Caco-2 (cell line): ENCODE measurements around the gene NALCN. TPM values are rescaled to one million over a fixed set of nuclear protein-coding genes. Genes with fewer than 3 reads are reported as not detected.

Experiments
- BruUV-seq: library from RNA; stranded (reverse); fragments of 400-500 nt; replicated peaks from 2 replicates; lab custom pipeline; 2021; lab: Mats Ljungman, UMichigan
- CTCF ChIA-PET: fragments of 300-600 bp; sonication (Branson Sonifier 250); formaldehyde crosslinking; loops from one replicate; lab custom pipeline; 2022; ENCODE audit warnings: antibody characterized with exemption; lab: Charles Lee
- POLR2A ChIA-PET: fragments of 300-600 bp; sonication (Branson Sonifier 250); formaldehyde crosslinking; loops from one replicate; lab custom pipeline; 2022; ENCODE audit warnings: antibody characterized with exemption; lab: Charles Lee
- DNase-seq, 2 experiments: peaks; one replicate each; pipeline versions ENCODE4 v3.0.0 to v3.0.0-alpha.2; 2020 to 2022
- H3K27me3 ChIP-seq: replicated peaks from 2 replicates; pipeline ENCODE4 v1.6.0; 2011; ENCODE audit warnings: low read length; ENCODE audit not compliant: control insufficient read depth, insufficient read depth
- H3K36me3 ChIP-seq: 2 replicates; pipeline ENCODE4 v1.5.1; 2011; ENCODE audit warnings: low read length; ENCODE audit not compliant: control insufficient read depth, insufficient read depth
- H3K4me1 ChIP-seq: fragments of 250-450 bp; sonication (Bioruptor Pico); 2 replicates; pipeline ENCODE4 v1.5.1; 2020; ENCODE audit warnings: mild to moderate bottlenecking
- H3K4me3 ChIP-seq: 2 replicates; pipeline ENCODE4 v1.5.1; 2011; ENCODE audit warnings: low read depth, mild to moderate bottlenecking, control low read depth, low read length
- H3K9me3 ChIP-seq: fragments of 250-450 bp; sonication (Bioruptor Pico); 2 replicates; pipeline ENCODE4 v1.5.1; 2020; ENCODE audit warnings: mild to moderate bottlenecking, moderate library complexity
- H3K27ac Mint-ChIP-seq: one replicate; pipeline ENCODE4 v1.8.0; 2022; ENCODE audit warnings: mixed read lengths; ENCODE audit not compliant: unreplicated experiment
- H3K27me3 Mint-ChIP-seq: one replicate; pipeline ENCODE4 v1.8.0; 2022; ENCODE audit warnings: mixed read lengths; ENCODE audit not compliant: insufficient read depth, unreplicated experiment
- H3K36me3 Mint-ChIP-seq: one replicate; pipeline ENCODE4 v1.8.0; 2022; ENCODE audit warnings: mild to moderate bottlenecking, mixed read lengths; ENCODE audit not compliant: insufficient read depth, unreplicated experiment
- H3K4me1 Mint-ChIP-seq: one replicate; pipeline ENCODE4 v1.8.0; 2022; ENCODE audit warnings: low read depth, mixed read lengths; ENCODE audit not compliant: unreplicated experiment
- H3K4me3 Mint-ChIP-seq: one replicate; pipeline ENCODE4 v1.8.0; 2022; ENCODE audit warnings: mild to moderate bottlenecking, moderate library complexity, mixed read lengths; ENCODE audit not compliant: unreplicated experiment
- H3K9me3 Mint-ChIP-seq: one replicate; pipeline ENCODE4 v1.8.0; 2022; ENCODE audit warnings: mixed read lengths; ENCODE audit not compliant: unreplicated experiment
- intact Hi-C: fragments of 100-400 bp; cut with micrococcal nuclease; formaldehyde crosslinking; loops from one replicate; pipeline ENCODE4 v1.10.0; 2022; ENCODE audit not compliant: unreplicated experiment
- total RNA-seq: library from RNA; stranded (reverse); gene quantifications from 2 replicates; pipeline ENCODE4 v1.2.3, GENCODE V29; 2022
- TF ChIP-seq, protein P1 (sequence below), 2 experiments: fragments of 200-600 bp in 1 of 2; IDR thresholded peaks; 1 replicate in 1 of 2; 2 replicates in 1 of 2; pipeline versions ENCODE4 v1.5.1 to v1.8.0; 2011 to 2022; ENCODE audit warnings: antibody characterized with exemption in 1 of 2, control low read depth in 1 of 2, inconsistent platforms in 1 of 2, low read depth in 1 of 2, low read length in 1 of 2, mild to moderate bottlenecking in 1 of 2, moderate library complexity in 1 of 2; ENCODE audit not compliant: insufficient read depth in 1 of 2, severe bottlenecking in 1 of 2, unreplicated experiment in 1 of 2

Gene NALCN
- total RNA-seq, 1 experiment from 2014 or later: not detected

DNA sequence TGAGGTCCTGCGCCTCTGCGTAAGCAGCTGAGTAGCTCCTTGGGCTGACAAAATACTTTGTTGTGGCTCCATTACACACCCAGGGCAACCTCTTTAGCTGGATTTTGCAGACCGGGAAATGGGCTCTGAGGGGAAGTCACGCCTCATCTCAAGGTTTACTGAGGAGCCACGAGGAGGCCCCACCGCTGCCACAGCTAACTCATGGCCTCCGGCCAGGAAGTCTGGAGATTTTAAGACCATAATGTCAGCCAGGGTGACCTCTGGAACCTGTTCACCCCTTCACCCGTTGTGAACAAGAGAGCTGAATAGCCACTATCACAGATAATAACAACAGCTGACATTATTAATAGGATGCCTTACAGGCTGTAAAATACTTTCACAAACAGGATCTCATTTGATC lies 390.4 kb downstream of the NALCN start:
- no peaks in the 10 kb centered on the region for H3K9me3 Mint-ChIP-seq
- CTCF ChIA-PET: no interaction called here
- Histone ChIP-seq H3K27me3 (no peaks in the 10 kb centered on the region), H3K4me1 (no peaks in the 10 kb centered on the region), H3K9me3 (no peaks in the 10 kb centered on the region), H3K4me3 (no peak overlapping the region), H3K36me3 (no peaks in the 10 kb centered on the region)
- H3K27me3 Mint-ChIP-seq: peaks cover 12% of the 10 kb centered on the region
- POLR2A ChIA-PET: no interaction called here
- no peak for DNase-seq
- H3K36me3 Mint-ChIP-seq: no peaks in the 10 kb centered on the region
- H3K27ac Mint-ChIP-seq: no peak overlapping the region
- H3K4me3 Mint-ChIP-seq: no peak overlapping the region
- TF ChIP-seq, protein P1, sequence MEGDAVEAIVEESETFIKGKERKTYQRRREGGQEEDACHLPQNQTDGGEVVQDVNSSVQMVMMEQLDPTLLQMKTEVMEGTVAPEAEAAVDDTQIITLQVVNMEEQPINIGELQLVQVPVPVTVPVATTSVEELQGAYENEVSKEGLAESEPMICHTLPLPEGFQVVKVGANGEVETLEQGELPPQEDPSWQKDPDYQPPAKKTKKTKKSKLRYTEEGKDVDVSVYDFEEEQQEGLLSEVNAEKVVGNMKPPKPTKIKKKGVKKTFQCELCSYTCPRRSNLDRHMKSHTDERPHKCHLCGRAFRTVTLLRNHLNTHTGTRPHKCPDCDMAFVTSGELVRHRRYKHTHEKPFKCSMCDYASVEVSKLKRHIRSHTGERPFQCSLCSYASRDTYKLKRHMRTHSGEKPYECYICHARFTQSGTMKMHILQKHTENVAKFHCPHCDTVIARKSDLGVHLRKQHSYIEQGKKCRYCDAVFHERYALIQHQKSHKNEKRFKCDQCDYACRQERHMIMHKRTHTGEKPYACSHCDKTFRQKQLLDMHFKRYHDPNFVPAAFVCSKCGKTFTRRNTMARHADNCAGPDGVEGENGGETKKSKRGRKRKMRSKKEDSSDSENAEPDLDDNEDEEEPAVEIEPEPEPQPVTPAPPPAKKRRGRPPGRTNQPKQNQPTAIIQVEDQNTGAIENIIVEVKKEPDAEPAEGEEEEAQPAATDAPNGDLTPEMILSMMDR (IDR thresholded peaks at IDR 0.05; ENCODE audit: insufficient read depth in 1 of 2, low read depth in 1 of 2, low read length in 1 of 2, severe bottlenecking in 1 of 2, unreplicated experiment in 1 of 2): no peak
- H3K4me1 Mint-ChIP-seq: no peaks in the 10 kb centered on the region
- intact Hi-C loops: no loop called here
- BruUV-seq: no TSS peak

DNA sequence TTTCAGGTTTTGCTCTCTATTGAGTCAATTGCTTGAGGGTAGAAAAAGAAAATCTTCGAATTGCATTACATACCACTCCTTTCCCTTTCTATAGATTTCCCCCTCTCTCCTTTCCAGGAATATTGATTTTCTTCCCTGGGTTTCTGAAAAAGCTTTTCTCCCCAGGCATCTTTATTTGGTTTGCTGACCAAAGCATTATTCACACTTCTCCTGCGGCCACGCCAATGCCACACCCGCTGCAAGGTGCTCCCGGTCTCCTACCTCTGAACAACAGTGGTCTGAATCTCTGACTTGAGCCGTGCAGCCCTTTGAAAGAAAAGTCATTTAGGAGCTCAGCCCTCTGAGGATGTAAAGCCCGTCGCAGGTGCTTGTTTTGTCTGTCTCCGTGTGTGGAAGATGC lies 390.8 kb downstream of the NALCN start:
- no peak overlapping the region for H3K4me3 ChIP-seq
- ChIA-PET POLR2A (no interaction called here), CTCF (no interaction called here)
- no peaks in the 10 kb centered on the region for H3K9me3 ChIP-seq
- no peaks in the 10 kb centered on the region for H3K9me3 Mint-ChIP-seq
- H3K4me3 Mint-ChIP-seq: no peak overlapping the region
- H3K27me3 Mint-ChIP-seq: peaks cover 10% of the 10 kb centered on the region
- H3K36me3 Mint-ChIP-seq: no peaks in the 10 kb centered on the region
- BruUV-seq: no TSS peak
- H3K4me1 Mint-ChIP-seq: no peaks in the 10 kb centered on the region
- no peaks in the 10 kb centered on the region for H3K4me1 ChIP-seq
- H3K36me3 ChIP-seq: no peaks in the 10 kb centered on the region
- DNase-seq: no peak
- intact Hi-C loops: no loop called here
- H3K27ac Mint-ChIP-seq: no peak overlapping the region
- no peaks in the 10 kb centered on the region for H3K27me3 ChIP-seq
- TF ChIP-seq, protein P1 (IDR thresholded peaks at IDR 0.05; ENCODE audit: insufficient read depth in 1 of 2, low read depth in 1 of 2, low read length in 1 of 2, severe bottlenecking in 1 of 2, unreplicated experiment in 1 of 2): no peak

DNA sequence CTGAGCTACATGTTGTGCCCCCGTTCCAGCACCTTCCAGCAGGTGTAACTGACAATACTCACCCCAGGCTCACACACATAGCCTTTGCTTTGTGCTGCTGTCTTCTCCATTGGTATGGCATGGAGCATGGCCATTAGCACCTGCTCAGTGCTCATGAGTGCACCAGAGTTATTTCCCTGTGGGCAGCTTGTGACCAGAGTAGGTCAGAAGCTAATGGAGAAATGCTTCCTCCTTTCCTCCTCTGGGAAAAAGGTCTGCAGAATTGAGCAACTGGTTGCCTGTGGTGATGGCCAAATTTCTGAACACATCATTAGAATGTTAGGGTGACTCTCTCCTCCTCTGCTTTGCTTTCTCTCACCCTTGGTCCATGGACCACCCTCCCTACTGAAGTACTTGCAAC lies 397.2 kb downstream of the NALCN start:
- H3K9me3 Mint-ChIP-seq: no peaks in the 10 kb centered on the region
- no peak overlapping the region for H3K27ac Mint-ChIP-seq
- H3K36me3 ChIP-seq: no peaks in the 10 kb centered on the region
- no peaks in the 10 kb centered on the region for H3K4me1 Mint-ChIP-seq
- no peak for DNase-seq
- TF ChIP-seq, protein P1 (IDR thresholded peaks at IDR 0.05; ENCODE audit: insufficient read depth in 1 of 2, low read depth in 1 of 2, low read length in 1 of 2, severe bottlenecking in 1 of 2, unreplicated experiment in 1 of 2): no peak
- intact Hi-C loops: no loop called here
- H3K4me3 Mint-ChIP-seq: no peak overlapping the region
- H3K27me3 ChIP-seq: no peaks in the 10 kb centered on the region; the same call in 1 of the 2 replicates
- no peaks in the 10 kb centered on the region for H3K36me3 Mint-ChIP-seq
- no TSS peak for BruUV-seq
- H3K4me3 ChIP-seq: no peak overlapping the region
- H3K9me3 ChIP-seq: no peaks in the 10 kb centered on the region
- ChIA-PET POLR2A (no interaction called here), CTCF (no interaction called here)
- no peaks in the 10 kb centered on the region for H3K4me1 ChIP-seq
- peaks cover 23% of the 10 kb centered on the region for H3K27me3 Mint-ChIP-seq
